ENCODE measurements around the gene TFF1. TPM values are rescaled to one million over a fixed set of nuclear protein-coding genes. Genes with fewer than 3 reads are reported as not detected.

Gene TFF1
- total and polyA plus RNA-seq, 2 experiments from 2014 or later = not detected

GRCh38 chr21:42379426-42380215, 13.3 kb upstream of the TFF1 start:
- no peak for TF ChIP-seq CTCF (IDR thresholded peaks at IDR 0.05; ENCODE audit: low read depth, low read length)
- Histone ChIP-seq H3K27ac (no peak overlapping the region), H3K9me3 (ENCODE audit: low read depth) (no peaks in the 10 kb centered on the region), H3K4me3 (no peak overlapping the region), H3K4me1 (ENCODE audit: low read depth) (no peaks in the 10 kb centered on the region), H3K36me3 (no peaks in the 10 kb centered on the region), H3K27me3 (peaks cover 12% of the 10 kb centered on the region)
- no peak for DNase-seq (ENCODE audit: low read depth in 1 of 2, low spot score in 1 of 2)

- no peak for DNase-seq (ENCODE audit: low read depth in 1 of 2, low spot score in 1 of 2)
- H3K9me3 ChIP-seq (ENCODE audit: low read depth) = no peaks in the 10 kb centered on the region
- H3K27ac ChIP-seq = no peak overlapping the region
- H3K4me3 ChIP-seq = no peak overlapping the region
- no peaks in the 10 kb centered on the region for H3K36me3 ChIP-seq
- no peaks in the 10 kb centered on the region for H3K4me1 ChIP-seq (ENCODE audit: low read depth)
- peaks cover 16% of the 10 kb centered on the region for H3K27me3 ChIP-seq
- TF ChIP-seq CTCF (IDR thresholded peaks at IDR 0.05; ENCODE audit: low read depth, low read length) = no peak
Measured at GRCh38 chr21:42378418-42378817, 12.1 kb upstream of the TFF1 start.

- Histone ChIP-seq H3K27me3 (peaks cover 16% of the 10 kb centered on the region), H3K4me1 (ENCODE audit: low read depth) (no peaks in the 10 kb centered on the region), H3K27ac (no peak overlapping the region), H3K9me3 (ENCODE audit: low read depth) (no peaks in the 10 kb centered on the region), H3K4me3 (no peak overlapping the region), H3K36me3 (no peaks in the 10 kb centered on the region)
- TF ChIP-seq CTCF (IDR thresholded peaks at IDR 0.05; ENCODE audit: low read depth, low read length) = no peak
- DNase-seq (ENCODE audit: low read depth in 1 of 2, low spot score in 1 of 2) = no peak
Measured at GRCh38 chr21:42377951-42378340, 11.6 kb upstream of the TFF1 start.

- no peak for TF ChIP-seq CTCF (IDR thresholded peaks at IDR 0.05; ENCODE audit: low read depth, low read length)
- Histone ChIP-seq H3K27me3 (peaks cover 16% of the 10 kb centered on the region), H3K4me3 (no peak overlapping the region), H3K27ac (no peak overlapping the region), H3K4me1 (ENCODE audit: low read depth) (no peaks in the 10 kb centered on the region), H3K9me3 (ENCODE audit: low read depth) (no peaks in the 10 kb centered on the region), H3K36me3 (no peaks in the 10 kb centered on the region)
- no peak for DNase-seq (ENCODE audit: low read depth in 1 of 2, low spot score in 1 of 2)
Measured at GRCh38 chr21:42377211-42377950, 11.0 kb upstream of the TFF1 start.

GRCh38 chr21:42376338-42376982, 10.1 kb upstream of the TFF1 start:
- peaks cover 16% of the 10 kb centered on the region for H3K27me3 ChIP-seq
- no peak overlapping the region for H3K27ac ChIP-seq
- H3K4me1 ChIP-seq (ENCODE audit: low read depth) = no peaks in the 10 kb centered on the region
- no peak for TF ChIP-seq CTCF (IDR thresholded peaks at IDR 0.05; ENCODE audit: low read depth, low read length)
- no peak overlapping the region for H3K4me3 ChIP-seq
- no peaks in the 10 kb centered on the region for H3K36me3 ChIP-seq
- no peak for DNase-seq (ENCODE audit: low read depth in 1 of 2, low spot score in 1 of 2)
- H3K9me3 ChIP-seq (ENCODE audit: low read depth) = no peaks in the 10 kb centered on the region
